ENCODE data around the gene PLD5. TPM values are rescaled to one million over a fixed set of nuclear protein-coding genes. Genes with fewer than 3 reads are reported as not detected.
"Not testable (repeated sequence)": the region's sequence is repeated elsewhere in the genome, so short reads cannot be mapped to it uniquely, and the experiment has no call there.

Gene PLD5
- total RNA-seq, 1 donor from 2014 or later = not detected

DNA sequence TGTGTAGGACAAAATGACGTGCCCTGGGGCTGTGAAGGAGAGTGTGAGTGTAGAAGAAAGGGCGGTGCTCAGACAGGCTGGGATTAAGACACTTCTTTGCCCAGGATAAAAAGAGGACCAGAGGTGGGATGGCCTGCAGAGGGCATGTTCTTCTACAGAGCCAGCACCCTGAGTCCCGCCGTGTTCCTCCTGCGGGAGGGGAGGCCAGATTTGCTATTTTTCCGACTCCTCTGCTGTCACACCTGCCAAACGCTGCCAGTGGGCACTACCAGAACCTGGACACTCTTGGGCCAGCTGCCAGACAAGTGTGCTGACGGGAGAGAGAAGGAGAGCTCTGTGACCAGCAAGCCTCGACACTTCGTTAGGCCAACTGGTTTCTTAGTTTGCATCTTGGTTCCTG, 206.4 kb downstream of the PLD5 start:
- H3K27me3 Mint-ChIP-seq (ENCODE audit: low read depth) = no peaks in the 10 kb centered on the region
- H3K27ac Mint-ChIP-seq (ENCODE audit: unreplicated experiment) = no peak overlapping the region
- TF ChIP-seq CTCF (IDR thresholded peaks at IDR 0.05) = no peak
- H3K36me3 Mint-ChIP-seq (ENCODE audit: low read depth) = no peaks in the 10 kb centered on the region
- peaks cover 7% of the 10 kb centered on the region for H3K9me3 Mint-ChIP-seq (ENCODE audit: low read depth)
- no peak for DNase-seq (ENCODE audit: low spot score)
- H3K4me1 Mint-ChIP-seq (ENCODE audit: low read depth) = no peaks in the 10 kb centered on the region
- H3K4me3 Mint-ChIP-seq (ENCODE audit: unreplicated experiment) = no peak overlapping the region

DNA sequence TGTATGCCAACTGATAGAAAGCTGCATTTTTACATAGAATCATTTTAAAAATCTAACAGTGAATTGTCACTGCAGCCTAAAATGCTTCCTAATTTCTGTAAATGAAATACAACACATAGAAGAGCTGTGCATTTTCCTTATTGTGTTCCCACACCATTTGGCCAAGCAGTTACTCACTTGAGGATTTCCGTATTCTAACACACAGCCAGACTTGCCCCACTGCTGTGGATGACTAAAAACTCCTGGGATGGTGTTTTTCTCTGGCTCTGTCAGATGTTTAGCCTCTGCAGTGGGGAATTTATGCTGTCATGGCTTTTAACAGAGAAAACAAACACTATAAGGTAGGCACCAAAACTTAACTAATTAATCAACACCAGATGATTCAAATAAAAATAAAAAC, 209.6 kb downstream of the PLD5 start:
- H3K9me3 Mint-ChIP-seq (ENCODE audit: low read depth) = not testable (repeated sequence)

DNA sequence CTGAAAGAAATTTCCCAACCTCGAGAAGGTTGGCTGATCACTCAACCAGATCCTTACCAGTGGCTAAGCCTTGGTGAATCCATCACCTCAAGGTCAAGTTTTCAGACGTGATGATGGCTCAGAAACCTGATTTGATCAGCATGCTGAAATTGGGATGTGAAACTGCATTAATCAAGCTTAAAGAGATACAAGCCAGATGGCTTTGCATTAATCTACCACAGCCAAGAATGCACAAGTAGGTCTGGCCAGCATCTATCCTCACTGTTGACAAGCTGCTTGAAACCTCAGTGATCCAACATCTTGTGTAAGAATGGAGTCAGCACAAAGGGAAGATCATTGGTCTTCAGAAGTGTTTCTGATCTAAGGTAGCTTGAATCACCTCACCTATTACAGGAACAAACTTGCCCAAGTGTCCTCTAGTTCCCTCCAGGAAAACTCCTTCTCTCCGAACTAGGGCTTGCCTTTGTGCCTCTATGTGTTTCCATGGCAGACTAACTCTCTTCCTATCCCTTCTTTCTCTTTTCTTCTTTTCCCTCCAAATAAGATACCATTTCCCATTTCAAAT, 210.3 kb downstream of the PLD5 start:
- not testable (repeated sequence) for H3K4me3 Mint-ChIP-seq (ENCODE audit: unreplicated experiment); H3K27ac Mint-ChIP-seq (ENCODE audit: unreplicated experiment); H3K4me1 Mint-ChIP-seq (ENCODE audit: low read depth)

More for the DNA sequence above, 209.6 kb downstream of the PLD5 start:
- not testable (repeated sequence) for H3K4me1 Mint-ChIP-seq (ENCODE audit: low read depth); H3K27me3 Mint-ChIP-seq (ENCODE audit: low read depth); H3K36me3 Mint-ChIP-seq (ENCODE audit: low read depth); H3K4me3 Mint-ChIP-seq (ENCODE audit: unreplicated experiment); DNase-seq (ENCODE audit: low spot score); H3K27ac Mint-ChIP-seq (ENCODE audit: unreplicated experiment)

GRCh38 chr1:242308681-242309080, 215.8 kb downstream of the PLD5 start:
- not testable (repeated sequence) for H3K36me3 Mint-ChIP-seq (ENCODE audit: low read depth); H3K4me1 Mint-ChIP-seq (ENCODE audit: low read depth); H3K9me3 Mint-ChIP-seq (ENCODE audit: low read depth); H3K4me3 Mint-ChIP-seq (ENCODE audit: unreplicated experiment); H3K27me3 Mint-ChIP-seq (ENCODE audit: low read depth); DNase-seq (ENCODE audit: low spot score); H3K27ac Mint-ChIP-seq (ENCODE audit: unreplicated experiment)

More for the DNA sequence above, 210.3 kb downstream of the PLD5 start:
- H3K9me3 Mint-ChIP-seq (ENCODE audit: low read depth); H3K27me3 Mint-ChIP-seq (ENCODE audit: low read depth); DNase-seq (ENCODE audit: low spot score); H3K36me3 Mint-ChIP-seq (ENCODE audit: low read depth): not testable (repeated sequence)

DNA sequence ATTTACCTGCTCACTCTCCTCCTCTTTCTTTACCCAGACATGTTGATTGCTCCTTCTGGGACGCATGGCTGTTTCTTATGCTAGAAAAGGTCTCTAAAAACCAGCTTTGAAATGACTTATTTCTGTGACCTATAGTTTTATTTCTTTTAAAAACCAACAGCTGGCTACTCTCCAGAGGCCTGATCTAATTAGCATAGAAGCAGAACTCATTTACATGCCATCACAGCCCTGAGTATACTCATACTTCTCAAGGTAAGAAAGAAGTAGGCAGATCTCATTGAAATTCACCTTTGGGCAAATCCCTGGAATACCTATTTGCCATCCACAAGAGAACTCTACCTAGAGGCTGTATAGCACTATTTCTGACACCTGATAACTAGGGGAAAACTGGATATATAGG, 230.7 kb downstream of the PLD5 start:
- not testable (repeated sequence) for H3K9me3 Mint-ChIP-seq (ENCODE audit: low read depth); H3K4me1 Mint-ChIP-seq (ENCODE audit: low read depth); H3K27ac Mint-ChIP-seq (ENCODE audit: unreplicated experiment); H3K4me3 Mint-ChIP-seq (ENCODE audit: unreplicated experiment); DNase-seq (ENCODE audit: low spot score); H3K27me3 Mint-ChIP-seq (ENCODE audit: low read depth); H3K36me3 Mint-ChIP-seq (ENCODE audit: low read depth)

DNA sequence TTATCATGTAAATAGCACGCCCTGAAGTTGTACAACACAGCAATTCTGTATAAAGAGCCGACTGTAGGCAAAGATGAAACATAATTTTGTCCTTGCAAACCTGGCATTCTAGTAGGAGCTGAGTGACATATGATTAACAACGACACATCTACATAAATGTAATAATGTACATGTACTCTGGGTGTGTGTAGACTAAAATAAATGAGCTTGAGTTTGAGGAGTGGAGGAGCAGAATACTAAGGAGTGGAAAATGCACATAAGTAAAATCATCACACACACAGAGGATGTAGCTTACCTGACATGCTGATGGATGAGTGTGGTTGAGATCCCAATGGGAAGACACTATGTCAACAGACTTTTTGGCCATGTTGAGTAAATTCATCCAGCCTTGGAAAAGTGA, 236.4 kb downstream of the PLD5 start:
- not testable (repeated sequence) for H3K36me3 Mint-ChIP-seq (ENCODE audit: low read depth); H3K9me3 Mint-ChIP-seq (ENCODE audit: low read depth); H3K27me3 Mint-ChIP-seq (ENCODE audit: low read depth); H3K4me3 Mint-ChIP-seq (ENCODE audit: unreplicated experiment); DNase-seq (ENCODE audit: low spot score); H3K27ac Mint-ChIP-seq (ENCODE audit: unreplicated experiment); H3K4me1 Mint-ChIP-seq (ENCODE audit: low read depth)

DNA sequence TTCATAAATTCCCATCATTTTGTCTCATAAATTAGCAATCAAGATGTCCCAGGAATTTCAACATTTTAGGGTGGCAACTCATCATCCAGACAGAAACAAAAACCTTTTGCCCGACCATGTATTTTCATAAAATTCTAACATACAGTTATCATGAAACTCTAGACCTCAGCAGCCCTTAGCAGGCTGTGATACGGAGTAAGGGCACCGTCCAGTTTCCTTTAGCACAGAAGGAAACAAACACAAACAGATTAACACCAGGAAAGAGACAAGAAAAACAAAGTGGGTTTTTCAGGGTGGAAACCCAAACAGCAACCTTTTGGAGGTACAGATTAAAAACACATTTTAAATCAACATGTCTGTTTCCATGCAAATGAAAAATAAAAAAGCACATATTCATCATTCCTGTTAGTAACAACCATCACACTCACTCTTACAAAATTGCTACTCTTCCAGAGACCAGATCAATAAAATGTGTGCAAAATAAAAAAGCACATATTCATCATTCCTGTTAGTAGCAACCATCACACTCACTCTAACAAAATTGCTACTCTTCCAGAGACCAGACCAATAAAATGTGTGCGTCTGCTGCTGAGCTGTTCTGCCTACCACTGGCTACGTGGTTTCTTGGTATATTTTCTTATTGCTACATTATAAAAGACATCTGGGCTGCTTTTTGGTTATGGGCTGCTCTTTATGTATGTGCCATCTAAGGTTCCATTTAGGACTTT, 241.6 kb downstream of the PLD5 start:
- not testable (repeated sequence) for H3K9me3 Mint-ChIP-seq (ENCODE audit: low read depth); H3K27ac Mint-ChIP-seq (ENCODE audit: unreplicated experiment); H3K27me3 Mint-ChIP-seq (ENCODE audit: low read depth); H3K4me1 Mint-ChIP-seq (ENCODE audit: low read depth); H3K4me3 Mint-ChIP-seq (ENCODE audit: unreplicated experiment); DNase-seq (ENCODE audit: low spot score); H3K36me3 Mint-ChIP-seq (ENCODE audit: low read depth)

DNA sequence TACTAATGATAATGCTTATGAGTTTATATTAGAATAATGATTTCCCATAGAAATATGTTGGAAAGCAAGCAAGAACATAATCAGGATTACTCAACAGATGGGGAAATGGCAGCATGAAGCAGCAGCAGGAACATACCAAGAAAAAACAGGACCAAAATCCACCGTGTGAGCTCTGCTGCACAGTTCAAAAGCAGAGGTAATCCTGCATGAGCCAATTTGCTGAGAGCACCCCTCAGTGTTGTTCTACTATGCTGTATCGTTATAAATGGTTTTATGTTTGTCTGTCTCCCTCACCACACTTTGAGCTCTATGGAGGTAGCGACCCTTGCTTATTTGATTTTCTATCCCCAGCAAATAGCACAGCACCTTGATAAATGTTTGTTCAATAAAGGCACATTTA, 246.1 kb downstream of the PLD5 start:
- H3K36me3 Mint-ChIP-seq (ENCODE audit: low read depth); H3K4me1 Mint-ChIP-seq (ENCODE audit: low read depth): not testable (repeated sequence)

GRCh38 chr1:242276769-242277168, 247.7 kb downstream of the PLD5 start:
- not testable (repeated sequence) for DNase-seq (ENCODE audit: low spot score); H3K36me3 Mint-ChIP-seq (ENCODE audit: low read depth)

More for the DNA sequence above, 246.1 kb downstream of the PLD5 start:
- not testable (repeated sequence) for DNase-seq (ENCODE audit: low spot score); H3K27ac Mint-ChIP-seq (ENCODE audit: unreplicated experiment); H3K4me3 Mint-ChIP-seq (ENCODE audit: unreplicated experiment); H3K9me3 Mint-ChIP-seq (ENCODE audit: low read depth); H3K27me3 Mint-ChIP-seq (ENCODE audit: low read depth)

DNA sequence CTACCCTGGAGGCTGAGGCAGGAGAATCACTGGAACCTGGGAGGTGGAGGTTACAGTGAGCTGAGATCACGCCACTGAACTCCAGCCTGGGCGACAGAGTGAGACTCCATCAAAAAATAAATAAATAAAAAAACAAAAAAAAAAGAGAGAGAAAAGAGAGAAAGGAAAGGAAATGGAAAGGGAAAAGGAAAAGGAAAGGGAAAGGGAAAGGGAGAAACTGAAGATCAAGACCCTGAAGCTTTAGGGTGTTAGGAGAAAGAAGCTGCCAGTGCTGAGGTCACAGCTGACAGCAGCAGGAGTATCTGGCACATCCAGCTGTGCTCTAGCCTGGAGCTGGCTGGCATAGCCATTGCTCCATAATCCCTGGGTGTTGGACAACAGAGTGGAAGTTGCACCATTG, 257.5 kb downstream of the PLD5 start:
- H3K27ac Mint-ChIP-seq (ENCODE audit: unreplicated experiment); DNase-seq (ENCODE audit: low spot score); H3K36me3 Mint-ChIP-seq (ENCODE audit: low read depth); H3K9me3 Mint-ChIP-seq (ENCODE audit: low read depth); H3K27me3 Mint-ChIP-seq (ENCODE audit: low read depth); H3K4me3 Mint-ChIP-seq (ENCODE audit: unreplicated experiment); H3K4me1 Mint-ChIP-seq (ENCODE audit: low read depth): not testable (repeated sequence)

More at GRCh38 chr1:242276769-242277168, 247.7 kb downstream of the PLD5 start:
- H3K4me1 Mint-ChIP-seq (ENCODE audit: low read depth); H3K27me3 Mint-ChIP-seq (ENCODE audit: low read depth); H3K27ac Mint-ChIP-seq (ENCODE audit: unreplicated experiment); H3K9me3 Mint-ChIP-seq (ENCODE audit: low read depth); H3K4me3 Mint-ChIP-seq (ENCODE audit: unreplicated experiment): not testable (repeated sequence)

DNA sequence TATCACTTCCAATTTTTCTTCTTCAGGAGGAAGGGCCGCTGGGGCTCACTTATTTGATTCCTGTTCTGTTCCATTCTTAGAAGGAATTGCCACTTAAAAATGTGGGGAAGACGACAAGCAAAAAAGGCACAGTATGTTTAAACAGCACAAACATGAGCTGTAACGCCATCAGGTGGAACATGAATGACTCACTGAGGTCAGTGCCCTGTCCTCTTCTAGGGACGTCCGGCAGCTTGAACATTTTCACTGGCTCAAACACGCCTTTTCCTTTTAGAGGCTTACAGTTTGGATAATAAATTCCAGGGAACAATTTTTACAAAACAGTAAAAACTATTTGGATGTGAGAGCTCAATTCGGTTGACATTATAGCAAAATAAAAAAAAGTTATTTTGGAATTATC, 260.1 kb downstream of the PLD5 start:
- not testable (repeated sequence) for H3K4me1 Mint-ChIP-seq (ENCODE audit: low read depth); H3K4me3 Mint-ChIP-seq (ENCODE audit: unreplicated experiment); DNase-seq (ENCODE audit: low spot score); H3K36me3 Mint-ChIP-seq (ENCODE audit: low read depth); H3K27me3 Mint-ChIP-seq (ENCODE audit: low read depth); H3K27ac Mint-ChIP-seq (ENCODE audit: unreplicated experiment)
- H3K9me3 Mint-ChIP-seq (ENCODE audit: low read depth) = peaks cover 18% of the 10 kb centered on the region
